Esophagus muscularis mucosa (tissue), 4 donors: Measurements from ENCODE around the gene ADGRF4. TPM values are rescaled to one million over a fixed set of nuclear protein-coding genes. Genes with fewer than 3 reads are reported as not detected.

ENCODE experiments used
- DNase-seq: peaks from one replicate; pipeline ENCODE4 v3.0.0-alpha.2; 2017; ENCODE audit errors: extremely low spot score
- H3K27ac ChIP-seq, 4 donors: fragments of 200-600 bp; sonication (generic); replicated peaks in 1 of 4; 1 replicate in 3 of 4; 2 replicates in 1 of 4; pipeline ENCODE4 v1.5.1; 2016 to 2019; ENCODE audit warnings: mild to moderate bottlenecking in 1 of 4
- H3K27me3 ChIP-seq, 4 donors: fragments of 200-600 bp; sonication (generic); one replicate each; pipeline versions ENCODE4 v1.5.1 to v1.6.0; 2016 to 2019
- H3K36me3 ChIP-seq, 4 donors: fragments of 200-600 bp; sonication (generic); one replicate each; pipeline ENCODE4 v1.5.1; 2016 to 2019
- H3K4me1 ChIP-seq, 4 donors: fragments of 200-600 bp; sonication (generic); one replicate each; pipeline ENCODE4 v1.5.1; 2016 to 2019
- H3K4me3 ChIP-seq, 4 donors: fragments of 200-600 bp; sonication (generic); 1 replicate in 2 of 4; 2 replicates in 2 of 4; pipeline ENCODE4 v1.5.1; 2016 to 2019; ENCODE audit warnings: mild to moderate bottlenecking in 4 of 4, moderate library complexity in 1 of 4
- H3K9me3 ChIP-seq, 4 donors: fragments of 200-600 bp; sonication (generic); 1 replicate in 3 of 4; 2 replicates in 1 of 4; pipeline ENCODE4 v1.5.1; 2016 to 2019
- CTCF ChIP-seq, 3 experiments: fragments of 200-600 bp in 2 of 3; fragments of 450-650 bp in 1 of 3; sonication (generic) in 2 of 3; IDR thresholded peaks; one replicate each; pipeline ENCODE4 v1.5.1; 2017 to 2019; ENCODE audit warnings: antibody characterized with exemption in 3 of 3, mild to moderate bottlenecking in 2 of 3, moderate library complexity in 1 of 3
- EP300 ChIP-seq: sonication (generic); formaldehyde crosslinking; IDR thresholded peaks from one replicate; pipeline ENCODE4 v1.6.1; 2017; ENCODE audit warnings: antibody characterized with exemption
- POLR2A ChIP-seq: fragments of 450-650 bp; IDR thresholded peaks from one replicate; pipeline ENCODE4 v1.6.1; 2017; ENCODE audit warnings: antibody characterized with exemption, moderate library complexity, mild to moderate bottlenecking, low read depth
- POLR2AphosphoS5 ChIP-seq, 2 donors: sonication (generic); formaldehyde crosslinking; IDR thresholded peaks; one replicate each; pipeline ENCODE4 v1.6.1; 2017; ENCODE audit warnings: antibody characterized with exemption in 2 of 2
- WGBS: methylation state at CpG from one replicate; pipeline ENCODE4 v1.1.5; 2018; 5-methylcytosine and 5-hydroxymethylcytosine counted together
- intact Hi-C: fragments of 100-400 bp; cut with DNase I; formaldehyde crosslinking; loops from one replicate; pipeline ENCODE4 v1.15.1; 2023
- total RNA-seq, 4 donors: library from RNA; depleted of rRNA; stranded (reverse); fragments of >200 nt; gene quantifications; one replicate each; pipeline versions ENCODE4 v1.1.0 to v1.2.1, GENCODE V29; 2016

Gene ADGRF4
- total RNA-seq, 4 donors from 2014 or later, result 0.17 to 0.52 (median 0.37) TPM

- Histone ChIP-seq H3K4me1 (peaks cover 0 to 5% (median 0%) of the 10 kb centered on the region in 4 donors), H3K27ac (no peak overlapping the region), H3K27me3 (no peaks in the 10 kb centered on the region), H3K4me3 (no peak overlapping the region), H3K36me3 (no peaks in the 10 kb centered on the region), H3K9me3 (no peaks in the 10 kb centered on the region)
- 41% methylated on average over 6 of the region's 6 CpGs for WGBS
- peak; percentile 78 for DNase-seq
- intact Hi-C loops, result no loop called here
- no peak for TF ChIP-seq POLR2AphosphoS5 (IDR thresholded peaks at IDR 0.05)
- no peak for TF ChIP-seq POLR2A
- TF ChIP-seq CTCF (IDR thresholded peaks at IDR 0.05), result no peak
- no peak for TF ChIP-seq EP300
Measured at GRCh38 chr6:47669684-47670513, 28.5 kb upstream of the ADGRF4 start.

GRCh38 chr6:47670851-47671250, 27.5 kb upstream of the ADGRF4 start:
- no peaks in the 10 kb centered on the region for H3K36me3 ChIP-seq
- no peaks in the 10 kb centered on the region for H3K27me3 ChIP-seq
- H3K27ac ChIP-seq, result no peak overlapping the region
- H3K9me3 ChIP-seq, result no peaks in the 10 kb centered on the region
- TF ChIP-seq CTCF (IDR thresholded peaks at IDR 0.05) (no peak), EP300 (no peak), POLR2AphosphoS5 (IDR thresholded peaks at IDR 0.05) (no peak), POLR2A (no peak)
- intact Hi-C loops, result no loop called here
- H3K4me3 ChIP-seq, result no peak overlapping the region
- peaks cover 0 to 5% (median 0%) of the 10 kb centered on the region in 4 donors for H3K4me1 ChIP-seq
- WGBS, result 65% methylated on average over 3 of the region's 3 CpGs
- DNase-seq, result peak; percentile 75

DNA sequence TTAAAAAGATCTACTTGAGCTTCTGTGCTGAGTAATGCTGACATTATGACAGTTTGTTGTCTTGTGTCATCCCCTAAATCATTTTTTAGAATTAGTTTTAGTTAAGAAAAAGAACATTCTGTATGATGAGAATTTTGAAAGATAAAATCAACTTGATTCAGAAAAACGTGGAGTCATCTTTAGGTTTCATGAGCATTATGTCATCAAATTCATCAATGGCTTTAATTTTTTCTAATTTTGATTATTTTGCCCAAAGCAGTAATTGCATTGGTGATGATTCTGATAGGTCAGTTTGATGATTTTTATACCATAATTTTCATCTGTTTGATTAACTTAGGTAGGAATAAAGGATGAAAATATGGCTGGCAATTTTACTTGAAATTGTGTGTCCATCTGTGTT, 26.6 kb upstream of the ADGRF4 start:
- 62% methylated on average over 1 of the region's 1 CpG for WGBS
- no peak for DNase-seq
- H3K36me3 ChIP-seq, result no peaks in the 10 kb centered on the region
- H3K27me3 ChIP-seq, result no peaks in the 10 kb centered on the region
- H3K9me3 ChIP-seq, result no peaks in the 10 kb centered on the region
- intact Hi-C loops, result no loop called here
- H3K4me3 ChIP-seq, result no peak overlapping the region
- peaks cover 0 to 5% (median 0%) of the 10 kb centered on the region in 4 donors for H3K4me1 ChIP-seq
- H3K27ac ChIP-seq, result no peak overlapping the region
- TF ChIP-seq EP300 (no peak), POLR2A (no peak), CTCF (IDR thresholded peaks at IDR 0.05) (no peak), POLR2AphosphoS5 (IDR thresholded peaks at IDR 0.05) (no peak)

GRCh38 chr6:47672816-47673215, 25.6 kb upstream of the ADGRF4 start:
- H3K27ac ChIP-seq, result no peak overlapping the region
- WGBS, result 85% methylated on average over 1 of the region's 1 CpG
- H3K4me1 ChIP-seq, result peaks cover 0 to 5% (median 0%) of the 10 kb centered on the region in 4 donors
- intact Hi-C loops, result no loop called here
- H3K36me3 ChIP-seq, result no peaks in the 10 kb centered on the region
- no peak overlapping the region for H3K4me3 ChIP-seq
- TF ChIP-seq EP300, result no peak
- no peak for TF ChIP-seq POLR2A
- TF ChIP-seq POLR2AphosphoS5 (IDR thresholded peaks at IDR 0.05), result no peak
- TF ChIP-seq CTCF (IDR thresholded peaks at IDR 0.05), result no peak
- no peaks in the 10 kb centered on the region for H3K9me3 ChIP-seq
- no peaks in the 10 kb centered on the region for H3K27me3 ChIP-seq
- peak; percentile 75 for DNase-seq
